A549 treated with Mapracorat at 1 μM for 4 hours (cell line): Measurements from ENCODE around the gene MAGEB3. TPM values are rescaled to one million over a fixed set of nuclear protein-coding genes. Genes with fewer than 3 reads are reported as not detected.

ENCODE experiments used
- total RNA-seq: library from RNA; stranded (reverse); fragments of 200-300 nt; extraction: Qiagen RNA extraction; gene quantifications from 5 replicates; pipeline ENCODE4 v1.2.3, GENCODE V29; 2022

The MAGEB3 gene
- total RNA-seq: not detected in 5 replicates

GRCh38 chrX:30230395-30230794 is at the start of gene MAGEB3:
Gene MAGEB3 (plus strand): TSS chrX:30230657. CDS start chrX:30235925, 5,268 bp downstream.

GRCh38 chrX:30215357-30215843 is 15.1 kb upstream of the MAGEB3 start, which contains the start of gene MAGEB2:
Gene MAGEB2 (plus strand): TSS chrX:30215563. CDS start chrX:30218581, 3,018 bp downstream.

GRCh38 chrX:30241724-30242415 is 11.4 kb downstream of the MAGEB3 start, which contains the start of gene MAGEB4:
Gene MAGEB4 (plus strand): TSS chrX:30242000. CDS start chrX:30242136, 136 bp downstream.

GRCh38 chrX:30246769-30247489 is 16.5 kb downstream of the MAGEB3 start, which contains the start of gene MAGEB1:
Gene MAGEB1 (plus strand): TSS chrX:30247146. CDS start chrX:30250494, 3,348 bp downstream.

Other genes with a start within 250 kb of the MAGEB3 start
- not detected in 5 replicates for gene MAGEB2, start 15.1 kb upstream of the MAGEB3 start, total RNA-seq
- not detected in 5 replicates for gene MAGEB4, start 11.3 kb downstream of the MAGEB3 start, total RNA-seq
- gene MAGEB1, start 16.5 kb downstream of the MAGEB3 start, total RNA-seq: not detected in 5 replicates
- gene NR0B1, start 78.7 kb downstream of the MAGEB3 start, total RNA-seq: 18.8 to 30.9 TPM (median 24.1 TPM) in 5 replicates